Skeletal muscle satellite cell (primary cell): ENCODE data around the gene ADAMTS4.
A peak's percentile ranks its signal among the peaks of the same experiment; 100 is the strongest.

Experiments used
- H3K27me3 ChIP-seq: 2 replicates; pipeline ENCODE4 v1.7.0; 2013; ENCODE audit warnings: low read length; ENCODE audit not compliant: control insufficient read depth, insufficient read depth
- H3K36me3 ChIP-seq: 2 replicates; pipeline ENCODE4 v1.7.0; 2013; ENCODE audit warnings: mild to moderate bottlenecking, control low read depth, low read length; ENCODE audit not compliant: insufficient read depth
- H3K4me1 ChIP-seq: 2 replicates; pipeline ENCODE4 v1.7.0; 2013; ENCODE audit warnings: low read length; ENCODE audit not compliant: control insufficient read depth, insufficient read depth
- H3K4me2 ChIP-seq: 2 replicates; pipeline ENCODE4 v1.7.0; 2013; ENCODE audit warnings: mild to moderate bottlenecking, low read length
- H3K4me3 ChIP-seq: 2 replicates; pipeline ENCODE4 v1.7.0; 2013; ENCODE audit warnings: low read length
- H3K9ac ChIP-seq: 2 replicates; pipeline ENCODE4 v1.7.0; 2013; ENCODE audit warnings: mild to moderate bottlenecking, low read depth, low read length, moderate library complexity
- H3K9me3 ChIP-seq: replicated peaks from 2 replicates; pipeline ENCODE4 v1.7.0; 2013; ENCODE audit warnings: mild to moderate bottlenecking, control low read depth, low read length

The ADAMTS4 gene

GRCh38 chr1:161199506-161200139 is 769 bp upstream of the ADAMTS4 start:
- Histone ChIP-seq H3K4me1 (peaks cover 55% of the 10 kb centered on the region), H3K9me3 (no peaks in the 10 kb centered on the region), H3K9ac (no peak overlapping the region), H3K4me2 (peak overlapping the region; percentile 81), H3K27me3 (no peaks in the 10 kb centered on the region), H3K36me3 (peaks cover 11% of the 10 kb centered on the region), H3K4me3 (peak overlapping the region; percentile 60)

- peaks cover 57% of the 10 kb centered on the region for H3K4me1 ChIP-seq
- H3K4me3 ChIP-seq: peak overlapping the region; percentile 60
- peak overlapping the region; percentile 77 for H3K9ac ChIP-seq
- no peaks in the 10 kb centered on the region for H3K27me3 ChIP-seq
- H3K36me3 ChIP-seq: no peaks in the 10 kb centered on the region
- no peaks in the 10 kb centered on the region for H3K9me3 ChIP-seq
- H3K4me2 ChIP-seq: peak overlapping the region; percentile 81
Observed at GRCh38 chr1:161198194-161198896, 509 bp downstream of the ADAMTS4 start.

- H3K36me3 ChIP-seq: no peaks in the 10 kb centered on the region
- no peaks in the 10 kb centered on the region for H3K27me3 ChIP-seq
- H3K4me3 ChIP-seq: peak overlapping the region; percentile 60
- peak overlapping the region; percentile 81 for H3K4me2 ChIP-seq
- H3K9ac ChIP-seq: peak overlapping the region; percentile 77
- H3K4me1 ChIP-seq: peaks cover 57% of the 10 kb centered on the region
- H3K9me3 ChIP-seq: no peaks in the 10 kb centered on the region
Observed at GRCh38 chr1:161197560-161198193, 1.2 kb downstream of the ADAMTS4 start.

GRCh38 chr1:161196521-161197451 is 2.1 kb downstream of the ADAMTS4 start:
- peak overlapping the region; percentile 77 for H3K9ac ChIP-seq
- peak overlapping the region; percentile 81 for H3K4me2 ChIP-seq
- no peaks in the 10 kb centered on the region for H3K9me3 ChIP-seq
- H3K4me3 ChIP-seq: peak overlapping the region; percentile 60
- no peaks in the 10 kb centered on the region for H3K36me3 ChIP-seq
- H3K4me1 ChIP-seq: peaks cover 56% of the 10 kb centered on the region
- no peaks in the 10 kb centered on the region for H3K27me3 ChIP-seq

GRCh38 chr1:161196111-161196510 is 2.7 kb downstream of the ADAMTS4 start:
- H3K9me3 ChIP-seq: no peaks in the 10 kb centered on the region
- peaks cover 49% of the 10 kb centered on the region for H3K4me1 ChIP-seq
- H3K9ac ChIP-seq: peak overlapping the region; percentile 77
- H3K27me3 ChIP-seq: no peaks in the 10 kb centered on the region
- peak overlapping the region; percentile 81 for H3K4me2 ChIP-seq
- H3K4me3 ChIP-seq: no peak overlapping the region
- no peaks in the 10 kb centered on the region for H3K36me3 ChIP-seq

GRCh38 chr1:161195171-161195570 is 3.7 kb downstream of the ADAMTS4 start:
- Histone ChIP-seq H3K9me3 (no peaks in the 10 kb centered on the region), H3K36me3 (no peaks in the 10 kb centered on the region), H3K4me3 (no peak overlapping the region), H3K4me1 (peaks cover 41% of the 10 kb centered on the region), H3K4me2 (no peak overlapping the region), H3K9ac (no peak overlapping the region), H3K27me3 (no peaks in the 10 kb centered on the region)

GRCh38 chr1:161193561-161194235 is 5.2 kb downstream of the ADAMTS4 start:
- H3K27me3 ChIP-seq: no peaks in the 10 kb centered on the region
- H3K36me3 ChIP-seq: no peaks in the 10 kb centered on the region
- no peaks in the 10 kb centered on the region for H3K9me3 ChIP-seq
- peak overlapping the region; percentile 16 for H3K4me2 ChIP-seq
- H3K4me1 ChIP-seq: peaks cover 31% of the 10 kb centered on the region
- H3K4me3 ChIP-seq: no peak overlapping the region
- H3K9ac ChIP-seq: no peak overlapping the region

GRCh38 chr1:161192476-161193465 is 6.1 kb downstream of the ADAMTS4 start:
- H3K4me2 ChIP-seq: no peak overlapping the region
- H3K4me3 ChIP-seq: no peak overlapping the region
- no peaks in the 10 kb centered on the region for H3K27me3 ChIP-seq
- H3K9me3 ChIP-seq: no peaks in the 10 kb centered on the region
- H3K4me1 ChIP-seq: peaks cover 22% of the 10 kb centered on the region
- H3K9ac ChIP-seq: no peak overlapping the region
- H3K36me3 ChIP-seq: no peaks in the 10 kb centered on the region

GRCh38 chr1:161191971-161192370 is 6.9 kb downstream of the ADAMTS4 start:
- H3K27me3 ChIP-seq: no peaks in the 10 kb centered on the region
- no peaks in the 10 kb centered on the region for H3K36me3 ChIP-seq
- no peak overlapping the region for H3K4me3 ChIP-seq
- peaks cover 14% of the 10 kb centered on the region for H3K4me1 ChIP-seq
- H3K4me2 ChIP-seq: no peak overlapping the region
- H3K9me3 ChIP-seq: no peaks in the 10 kb centered on the region
- no peak overlapping the region for H3K9ac ChIP-seq

GRCh38 chr1:161190962-161191521 is 7.8 kb downstream of the ADAMTS4 start:
- Histone ChIP-seq H3K4me3 (no peak overlapping the region), H3K27me3 (no peaks in the 10 kb centered on the region), H3K9me3 (no peaks in the 10 kb centered on the region), H3K9ac (no peak overlapping the region), H3K36me3 (no peaks in the 10 kb centered on the region), H3K4me1 (peaks cover 14% of the 10 kb centered on the region), H3K4me2 (no peak overlapping the region)
